OCI-LY3 (cell line): Measurements from ENCODE around the gene OR51B6.
"Not testable (repeated sequence)": the region's sequence is repeated elsewhere in the genome, so short reads cannot be mapped to it uniquely, and the experiment has no call there.

ENCODE experiments used
- CTCF ChIP-seq: fragments of 200-600, 300-600 bp; sonication (generic); IDR thresholded peaks from 2 replicates; pipeline ENCODE4 v1.5.1; 2014; ENCODE audit warnings: antibody characterized with exemption, low read length, low read depth
- EZH2phosphoT487 ChIP-seq: fragments of 200-600 bp; shearing (Covaris generic); IDR thresholded peaks from 2 replicates; pipeline ENCODE4 v1.6.1; 2018; ENCODE audit warnings: antibody characterized with exemption, mixed run types, low read depth

DNA sequence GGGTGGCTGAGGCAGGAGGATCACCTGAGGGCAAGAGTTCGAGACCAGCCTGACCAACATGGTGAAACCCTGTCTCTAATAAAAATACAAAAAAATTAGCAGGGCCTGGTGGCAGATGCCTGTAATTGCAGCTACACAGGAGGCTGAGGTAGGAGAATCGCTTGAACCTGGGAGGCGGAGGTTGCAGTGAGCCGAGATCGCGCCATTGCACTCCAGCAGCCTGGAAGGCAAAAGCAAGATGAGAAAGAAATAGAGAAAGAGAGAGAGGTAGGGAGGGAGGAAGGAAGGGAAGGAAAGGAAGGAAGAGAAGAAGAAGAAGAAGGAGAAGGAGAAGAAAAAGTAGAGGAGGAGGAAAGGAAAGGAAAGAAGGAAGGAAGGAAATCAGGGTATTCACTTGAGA lies 15.1 kb downstream of the OR51B6 start:
- not testable (repeated sequence) for TF ChIP-seq CTCF, EZH2phosphoT487
